22Rv1 (cell line): Measurements from ENCODE around the gene CCDC17.

Experiments
- CTCF ChIP-seq: fragments of 450-650 bp; IDR thresholded peaks from 2 replicates; pipeline ENCODE4 v1.5.1; 2017; ENCODE audit warnings: mild to moderate bottlenecking
- ZFX ChIP-seq: fragments of 450-650 bp; IDR thresholded peaks from 2 replicates; pipeline ENCODE4 v1.6.1; 2017; ENCODE audit warnings: antibody characterized with exemption, borderline replicate concordance

- TF ChIP-seq CTCF = no peak
- TF ChIP-seq ZFX = no peak
Measured at GRCh38 chr1:45654540-45655280, 30.9 kb upstream of the CCDC17 start.
